HG03457 (cell line): Measurements from ENCODE around the gene VWA3A.
"Not testable (repeated sequence)": the region's sequence is repeated elsewhere in the genome, so short reads cannot be mapped to it uniquely, and the experiment has no call there.

Experiments
- ATAC-seq: cut with Tn5 transposase; IDR thresholded peaks from one replicate; pipeline ENCODE4 v1.9.1; 2021; ENCODE audit warnings: moderate number of reproducible peaks; ENCODE audit not compliant: unreplicated experiment

Gene VWA3A

GRCh38 chr16:22181843-22182242 lies 89.5 kb downstream of the VWA3A start:
- ATAC-seq, result no peak

DNA sequence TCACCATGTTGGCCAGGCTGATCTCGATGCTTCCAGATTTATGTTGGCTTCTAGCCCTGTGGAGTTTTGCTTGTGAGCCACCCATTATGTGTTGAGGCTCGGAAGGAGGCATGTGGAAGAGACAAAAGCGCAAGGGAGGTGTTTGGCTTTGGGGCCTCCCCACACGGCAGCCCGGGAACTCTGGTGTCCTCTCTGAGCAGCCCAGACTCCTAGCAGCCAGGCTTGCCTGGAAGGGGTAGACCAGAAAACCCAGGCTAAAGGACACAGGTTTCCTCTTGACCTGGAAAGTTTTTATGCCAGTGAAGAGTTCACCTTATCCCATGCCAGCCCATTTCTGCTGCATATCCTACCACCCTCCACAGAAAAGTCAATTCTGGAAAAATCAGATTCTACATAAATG lies 91.0 kb downstream of the VWA3A start:
- no peak for ATAC-seq

DNA sequence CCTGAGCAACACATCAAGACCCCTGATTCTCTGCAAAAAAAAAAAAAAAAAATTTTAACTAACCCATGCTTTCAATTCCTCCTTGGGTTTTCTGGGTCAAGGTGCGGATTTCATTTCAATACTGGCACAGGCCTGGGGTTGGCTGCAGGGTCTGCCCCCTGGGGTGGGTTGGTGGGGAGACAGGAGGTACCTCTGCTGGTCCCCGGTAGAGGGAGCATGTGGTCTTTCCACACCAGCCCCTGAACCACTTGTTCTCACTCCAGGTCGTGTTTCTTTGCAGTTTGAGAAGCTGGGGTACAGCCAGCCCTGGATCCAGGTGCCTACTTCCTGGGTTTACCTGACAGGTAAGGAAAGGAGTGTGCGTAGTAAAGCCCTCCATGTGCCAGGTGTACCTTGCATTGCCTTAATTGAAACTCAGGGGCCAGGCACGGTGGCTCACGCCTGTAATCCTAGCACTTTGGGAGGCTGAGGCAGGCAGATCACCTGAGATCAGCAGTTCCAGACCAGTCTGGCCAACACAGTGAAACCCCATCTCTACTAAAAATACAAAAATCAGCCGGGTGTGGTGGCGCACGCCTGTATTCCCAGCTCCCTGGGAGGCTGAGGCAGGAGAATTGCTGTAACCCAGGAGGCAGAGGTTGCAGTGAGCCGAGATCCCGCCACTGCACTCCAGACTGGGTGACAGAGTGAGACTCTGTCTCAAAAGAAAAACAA lies 91.7 kb downstream of the VWA3A start:
- ATAC-seq, result no peak

GRCh38 chr16:22184615-22184968 lies 92.3 kb downstream of the VWA3A start:
- no peak for ATAC-seq

- ATAC-seq, result no peak
These were observed 94.2 kb downstream of the VWA3A start for GRCh38 chr16:22186517-22186916.

DNA sequence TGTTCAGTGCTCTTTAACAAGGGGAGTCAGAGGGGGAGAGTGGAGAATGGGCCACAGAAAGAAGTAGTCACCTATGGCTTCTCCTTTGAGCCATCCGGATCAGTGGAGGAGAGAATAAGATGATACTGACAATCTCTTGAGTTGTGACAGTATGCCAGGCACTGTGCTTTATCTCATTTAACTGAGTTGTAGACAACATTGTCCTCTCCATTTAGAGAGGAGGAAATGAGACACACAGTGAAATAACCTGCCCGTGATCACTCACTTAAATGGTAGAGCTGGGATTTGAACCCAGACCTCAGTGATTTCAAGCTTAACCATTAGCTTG lies 95.9 kb downstream of the VWA3A start:
- no peak for ATAC-seq

- ATAC-seq, result no peak
These were observed 96.5 kb downstream of the VWA3A start for GRCh38 chr16:22188595-22189442.

DNA sequence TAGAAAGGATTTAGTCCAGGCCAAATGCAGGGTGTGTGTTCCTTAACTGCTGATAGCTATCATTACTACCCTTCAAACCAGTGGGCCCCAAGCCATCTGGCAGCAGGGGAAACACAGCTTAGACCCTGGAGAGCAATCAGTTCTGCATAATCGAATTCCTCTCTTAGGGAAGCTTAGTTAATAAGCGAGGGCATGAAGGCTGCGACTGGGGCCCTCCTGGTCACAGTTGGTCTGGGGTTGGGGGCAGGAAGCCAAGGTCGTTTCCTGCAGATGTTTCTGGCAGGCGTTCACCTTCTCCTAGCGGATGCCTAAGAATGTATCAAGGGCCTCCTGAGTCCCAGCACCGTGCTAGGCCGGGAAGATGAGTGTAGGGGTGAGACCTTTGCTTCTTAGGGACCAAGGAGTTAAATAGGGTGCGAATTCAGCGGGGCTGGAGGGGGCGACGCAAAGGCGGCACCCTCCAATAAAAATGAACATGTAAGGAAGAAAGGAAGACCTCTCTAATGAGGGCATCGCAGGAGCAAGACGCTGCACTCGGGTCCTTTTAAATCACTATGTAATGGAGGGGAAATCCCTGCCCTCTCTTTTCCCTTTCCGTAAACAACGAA lies 97.2 kb downstream of the VWA3A start:
- no peak for ATAC-seq

DNA sequence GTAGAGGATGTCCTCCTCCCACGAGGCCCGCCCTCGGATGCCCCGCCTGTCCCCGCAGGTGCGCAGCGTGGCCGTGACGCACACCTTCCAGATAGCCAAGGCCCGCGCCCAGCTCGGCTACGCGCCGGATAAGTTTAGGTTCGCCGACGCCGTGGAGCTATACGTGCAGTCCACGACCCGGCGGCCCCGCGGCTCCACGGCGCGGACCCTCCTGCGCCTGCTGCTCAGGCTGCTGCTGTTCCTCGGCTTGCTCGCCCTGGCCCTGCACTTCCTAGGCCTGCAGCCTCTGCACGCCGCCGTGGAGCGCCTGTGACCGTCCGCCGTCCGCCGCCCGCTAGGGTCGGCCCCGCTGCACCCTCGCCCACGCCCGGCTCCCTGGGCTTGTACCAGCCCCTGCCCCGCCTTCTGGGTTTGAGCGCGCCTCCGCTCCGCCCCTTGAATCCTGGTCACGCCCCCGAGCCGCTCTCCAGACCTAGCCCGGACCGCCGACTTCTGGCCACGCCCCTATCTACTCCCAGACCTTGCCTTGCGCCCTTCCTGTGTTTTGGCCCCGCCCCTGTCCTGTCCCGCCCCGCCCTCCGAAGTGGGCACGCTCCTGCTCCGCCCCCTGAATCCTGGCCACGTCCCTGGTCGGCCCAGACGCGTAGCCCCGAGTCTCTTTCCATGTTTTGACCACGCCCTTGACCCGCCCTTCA lies 97.9 kb downstream of the VWA3A start:
- peak; percentile 49 for ATAC-seq

DNA sequence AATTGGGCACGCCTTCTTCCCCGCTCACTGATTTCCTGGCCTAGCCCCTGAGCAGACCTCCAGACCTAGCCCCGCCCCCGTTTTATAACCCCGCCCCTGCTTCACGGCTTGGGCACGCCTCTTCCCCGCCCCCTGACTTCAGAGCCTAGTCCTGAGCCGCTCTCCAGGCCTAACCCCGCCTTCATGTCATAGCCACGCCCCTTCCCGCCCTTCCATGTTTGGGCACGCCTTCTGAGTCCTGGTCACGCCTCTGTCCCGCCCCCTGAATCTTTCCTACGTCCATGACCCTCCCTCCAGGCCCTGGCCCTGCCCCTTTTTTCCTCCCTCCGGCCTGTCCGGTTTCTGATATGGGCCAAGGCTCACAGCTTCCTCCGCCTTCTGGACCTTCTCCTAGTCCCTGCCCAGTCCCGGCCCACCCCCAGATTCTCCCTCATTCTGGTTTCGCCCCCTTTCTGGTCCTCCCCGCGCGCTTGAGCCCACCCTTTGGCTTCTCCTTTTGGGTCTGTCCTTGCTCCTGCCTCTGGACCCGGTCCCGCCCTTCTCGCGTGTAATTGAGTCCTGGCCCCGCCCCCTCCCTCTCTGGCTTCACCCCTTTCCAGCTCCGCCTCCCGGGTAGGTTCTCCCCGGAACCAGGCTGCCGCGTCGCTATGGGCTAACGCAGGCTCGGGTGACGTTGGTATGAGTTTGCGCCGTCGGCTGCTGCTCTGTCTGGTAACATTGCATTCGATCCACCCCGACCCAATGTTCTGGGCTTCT lies 98.6 kb downstream of the VWA3A start:
- peak; percentile 30 for ATAC-seq

DNA sequence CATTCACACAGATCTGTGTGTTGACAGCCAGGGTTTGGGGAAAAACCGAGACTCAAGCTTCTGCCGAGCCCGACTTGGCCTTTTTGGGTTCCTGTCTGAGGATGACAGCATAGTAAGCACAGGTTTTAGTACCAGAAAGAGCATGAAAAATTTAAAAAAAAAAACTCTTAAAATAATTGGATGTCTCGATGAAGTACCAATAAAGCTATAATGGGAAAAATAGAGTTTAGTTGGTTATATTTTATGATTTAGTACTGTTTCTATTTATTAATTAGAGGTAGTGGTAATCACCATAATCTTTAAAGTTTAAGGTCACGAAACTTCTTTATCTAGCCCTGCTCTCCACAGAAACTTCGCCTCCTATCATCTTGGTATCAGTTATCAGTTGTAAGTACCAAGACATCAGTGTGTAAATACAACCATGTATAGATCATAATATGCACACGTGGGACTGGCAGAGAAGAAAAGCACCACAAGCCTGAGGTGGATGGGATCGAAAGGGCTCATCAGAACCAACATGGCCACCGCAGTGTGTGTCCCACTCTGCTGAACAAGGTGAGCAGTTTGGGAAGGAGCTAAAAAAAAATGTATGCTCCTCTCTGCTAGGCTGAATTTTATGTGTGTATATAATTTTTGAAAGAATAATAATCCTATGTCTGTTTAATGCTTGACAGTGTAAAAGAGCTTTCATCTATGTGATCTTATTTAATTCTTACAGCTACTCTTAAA lies 99.4 kb downstream of the VWA3A start:
- no peak for ATAC-seq

DNA sequence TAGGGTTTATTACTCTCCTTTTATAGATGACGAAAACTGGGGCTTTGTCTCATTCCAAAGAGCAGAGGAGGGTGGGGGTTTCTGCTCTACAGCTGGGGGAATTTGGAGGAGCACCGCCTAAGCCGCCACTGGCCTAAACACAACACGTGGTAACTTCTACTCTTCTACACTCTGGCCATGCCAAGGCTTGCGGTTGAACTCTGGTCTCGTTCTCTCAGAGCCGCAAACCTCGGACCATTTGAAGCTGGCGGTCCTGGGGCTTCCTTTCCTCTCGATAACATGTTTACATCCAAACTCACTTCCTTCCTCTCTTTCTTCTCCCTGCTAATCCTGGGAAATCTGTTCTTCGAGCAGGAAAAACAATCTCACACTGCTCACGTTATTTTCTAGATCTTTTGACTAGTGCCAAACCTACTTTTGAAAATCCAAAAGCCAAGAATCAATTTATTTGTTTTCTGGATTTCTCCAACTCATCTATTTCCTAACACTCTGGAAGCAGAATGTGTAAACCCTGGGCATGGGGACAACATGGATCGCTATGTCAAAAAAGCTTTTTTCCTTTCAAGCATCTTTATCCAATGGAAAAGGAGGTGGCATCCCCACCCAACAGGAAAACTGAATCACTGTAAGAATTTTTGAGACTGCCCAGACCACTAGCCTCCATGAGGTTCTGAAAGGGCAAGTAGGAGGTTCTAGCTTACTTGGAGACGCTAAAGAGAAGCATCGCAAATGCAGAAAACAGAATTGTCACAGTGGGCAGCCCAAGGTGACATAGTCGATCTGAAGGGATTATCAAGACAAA lies 100.1 kb downstream of the VWA3A start:
- ATAC-seq, result peak; percentile 18

DNA sequence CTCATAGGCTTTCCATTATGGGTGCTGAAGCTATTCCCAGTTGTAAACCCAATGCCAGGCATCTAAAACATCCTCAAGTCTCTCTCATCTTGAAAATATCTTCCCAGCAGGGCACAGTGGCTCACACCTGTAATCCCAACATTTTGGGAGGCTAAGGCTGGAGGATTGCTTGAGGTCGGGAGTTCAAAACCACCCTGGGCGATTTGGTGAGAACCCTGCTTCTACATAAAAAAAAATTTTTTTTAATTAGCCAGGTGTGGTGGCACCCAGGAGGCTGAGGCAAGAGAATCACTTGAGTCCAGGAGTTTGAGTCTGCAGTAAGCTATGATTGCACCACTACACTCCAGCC lies 100.7 kb downstream of the VWA3A start:
- ATAC-seq, result no peak

DNA sequence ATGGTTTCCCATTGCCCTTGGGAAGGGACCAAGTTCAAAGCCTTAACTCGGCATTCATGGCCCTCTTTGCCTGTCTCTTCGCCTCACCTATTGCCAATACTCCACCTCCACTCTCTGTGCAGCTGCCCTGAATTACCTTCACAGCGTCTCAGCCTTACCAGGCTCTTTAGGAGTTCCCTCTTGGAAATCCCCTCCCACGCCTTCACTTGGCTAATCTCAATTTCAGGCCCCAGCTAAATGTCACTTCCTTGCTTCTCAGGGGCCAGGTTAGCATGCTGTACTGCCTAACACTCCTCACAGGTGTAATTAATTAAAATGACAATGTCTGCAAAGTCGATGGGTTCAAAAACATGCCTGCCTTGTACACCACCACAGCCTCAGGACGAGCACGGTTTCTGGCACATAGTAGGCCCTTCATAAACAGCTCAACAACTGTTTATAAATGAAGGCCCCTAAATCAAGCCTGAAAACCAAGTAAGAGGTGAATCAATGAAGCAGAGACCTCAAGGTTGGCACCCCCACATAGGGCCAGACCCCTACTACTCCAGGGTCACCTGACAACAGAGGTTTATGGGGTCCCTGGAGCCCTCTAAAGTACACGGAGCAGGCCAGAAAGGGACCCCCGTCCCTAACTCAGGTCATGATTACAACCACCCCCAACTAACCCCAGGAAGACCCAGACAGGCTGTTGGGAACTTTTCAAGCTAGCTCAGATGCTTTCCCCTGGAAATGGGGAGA lies 102.5 kb downstream of the VWA3A start:
- ATAC-seq, result no peak

DNA sequence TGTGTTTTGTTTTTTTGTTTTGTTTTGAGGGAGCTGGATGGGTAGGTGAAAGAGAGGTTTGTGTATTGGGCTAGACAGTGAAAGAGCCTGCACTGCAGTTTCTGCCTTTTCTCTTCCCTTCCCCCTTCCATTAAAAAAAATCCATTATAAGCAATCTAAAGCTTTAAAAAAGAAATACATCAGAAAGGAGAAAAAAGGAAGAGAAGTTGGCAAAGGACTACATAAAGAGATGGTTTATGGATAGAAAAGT lies 103.0 kb downstream of the VWA3A start:
- no peak for ATAC-seq

- ATAC-seq, result no peak
These were observed 103.6 kb downstream of the VWA3A start for GRCh38 chr16:22195695-22196558.

DNA sequence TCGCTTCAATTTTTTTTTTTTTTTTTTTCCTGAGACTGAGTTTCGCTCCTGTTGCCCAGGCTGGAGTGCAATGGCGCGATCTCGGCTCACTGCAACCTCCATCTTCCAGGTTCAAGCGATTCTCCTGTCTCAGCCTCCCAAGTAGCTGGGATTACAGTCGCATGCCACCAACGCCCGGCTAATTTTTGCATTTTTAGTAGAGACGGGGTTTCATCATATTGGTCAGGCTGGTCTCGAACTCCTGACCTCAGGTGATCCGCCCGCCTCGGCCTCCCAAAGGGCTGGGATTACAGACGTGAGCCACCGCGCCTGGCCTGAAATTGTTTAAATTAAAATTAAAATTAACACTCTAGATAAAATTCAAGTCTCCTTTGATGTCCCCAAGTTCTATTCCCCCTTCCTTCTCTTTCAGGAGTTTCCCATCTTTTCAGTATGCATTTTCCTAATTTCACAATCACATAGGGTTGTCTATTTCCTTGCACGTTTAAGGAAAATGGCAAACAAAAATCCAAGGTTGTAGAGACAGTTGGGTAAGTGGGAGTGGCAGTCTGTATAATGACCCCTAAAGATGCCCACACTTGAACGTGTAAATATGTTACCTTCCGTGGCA lies 104.3 kb downstream of the VWA3A start:
- not testable (repeated sequence) for ATAC-seq
